PFSK-1 (cell line): ENCODE data around the gene PROX2.

Experiments
- FOXP2 ChIP-seq: optimal IDR thresholded peaks from 2 replicates; pipeline ENCODE3; 2011; ENCODE audit warnings: borderline replicate concordance, control low read depth, inconsistent platforms; ENCODE audit not compliant: insufficient read depth; ENCODE audit errors: extremely low read length, extremely low read depth
- POLR2AphosphoS5 ChIP-seq: IDR thresholded peaks from 2 replicates; pipeline ENCODE4 v1.6.1; 2012; ENCODE audit warnings: low read depth, mild to moderate bottlenecking, control low read depth, low read length, moderate library complexity
- SIN3A ChIP-seq: IDR thresholded peaks from 2 replicates; pipeline ENCODE4 v1.6.1; 2012; ENCODE audit warnings: mild to moderate bottlenecking, low read length, moderate library complexity, borderline replicate concordance; ENCODE audit not compliant: insufficient read depth

- TF ChIP-seq POLR2AphosphoS5 (no peak), FOXP2 (no peak), SIN3A (no peak)
These were observed 22.4 kb downstream of the PROX2 start for GRCh38 chr14:74853581-74853980.
